K562 (cell line): ENCODE measurements around the gene ZNF23. TPM values are rescaled to one million over a fixed set of nuclear protein-coding genes. Genes with fewer than 3 reads are reported as not detected.

Source experiments
- ATAC-seq: fragments of 200-7000 bp; cut with Tn5 transposase; 3 replicates; pipeline ENCODE4 v1.9.1; 2020; ENCODE audit warnings: moderate library complexity
- BruUV-seq: library from RNA; stranded (reverse); fragments of 400-500 nt; replicated peaks from 2 replicates; lab custom pipeline; 2021; lab: Mats Ljungman, UMichigan
- CTCF ChIA-PET: fragments of 300-600 bp; formaldehyde crosslinking; extraction: SDS; loops from one replicate; lab custom pipeline; 2021; ENCODE audit warnings: low intra/inter-chr PET ratio; lab: Yijun Ruan, JAX
- POLR2A ChIA-PET: fragments of 300-600, 350-650 bp; sonication (Branson Sonifier 250); formaldehyde crosslinking; extraction: SDS; loops from one replicate; lab custom pipeline; 2021; ENCODE audit warnings: antibody characterized with exemption, inconsistent platforms; lab: Yijun Ruan, JAX
- DNase-seq, 4 experiments: peaks; one replicate each; pipeline versions ENCODE4 v3.0.0 to v3.0.0-alpha.2; 2011 to 2018; ENCODE audit warnings: low spot score in 3 of 4, mixed read lengths in 3 of 4; ENCODE audit errors: extremely low read depth in 1 of 4
- FAIRE-seq: peaks from 2 replicates; lab custom pipeline; 2011; peaks lifted over from hg19 to GRCh38; lab: Jason Lieb, UNC
- H2AFZ ChIP-seq: 2 replicates; pipeline ENCODE4 v1.6.0; 2011; ENCODE audit warnings: low read depth, low read length, control low read depth, inconsistent platforms
- H3K27ac ChIP-seq: fragments of 200-600 bp; 3 replicates; pipeline ENCODE4 v1.8.0; 2011; ENCODE audit warnings: low read depth, mild to moderate bottlenecking, control low read depth, inconsistent platforms, low read length, moderate library complexity, mixed read lengths; ENCODE audit errors: extremely low read depth
- H3K27me3 ChIP-seq, 2 experiments: fragments of 300-600 bp in 1 of 2; 2 replicates in 1 of 2; 3 replicates in 1 of 2; pipeline versions ENCODE4 v1.6.0 to v1.8.0; 2011; ENCODE audit warnings: inconsistent platforms in 2 of 2, low read length in 2 of 2, mild to moderate bottlenecking in 1 of 2, mixed read lengths in 1 of 2, moderate library complexity in 1 of 2; ENCODE audit not compliant: control insufficient read depth in 2 of 2, insufficient read depth in 2 of 2
- H3K36me3 ChIP-seq: fragments of 300-600 bp; 3 replicates; pipeline ENCODE4 v1.8.0; 2011; ENCODE audit warnings: mild to moderate bottlenecking, low read length, inconsistent platforms; ENCODE audit not compliant: control insufficient read depth, insufficient read depth
- H3K4me1 ChIP-seq, 2 experiments: fragments of 200-600 bp in 1 of 2; replicated peaks in 1 of 2; 2 replicates in 1 of 2; 3 replicates in 1 of 2; pipeline versions ENCODE4 v1.5.1 to v1.8.0; 2011; ENCODE audit warnings: inconsistent platforms in 2 of 2, low read length in 2 of 2, mild to moderate bottlenecking in 1 of 2, mixed read lengths in 1 of 2, moderate library complexity in 1 of 2; ENCODE audit not compliant: control insufficient read depth in 2 of 2, insufficient read depth in 2 of 2
- H3K4me2 ChIP-seq: 2 replicates; pipeline ENCODE4 v1.6.1; 2011; ENCODE audit warnings: low read length, control low read depth, inconsistent platforms, mixed read lengths; ENCODE audit not compliant: insufficient read depth
- H3K4me3 ChIP-seq: fragments of 200-600 bp; sonication (generic), shearing (Covaris generic); 2 replicates; pipeline ENCODE4 v1.5.1; 2016; ENCODE audit warnings: control low read depth, inconsistent platforms
- H3K79me2 ChIP-seq: fragments of 200-600 bp; 3 replicates; pipeline ENCODE4 v1.8.0; 2011; ENCODE audit warnings: low read length, inconsistent platforms; ENCODE audit not compliant: control insufficient read depth, insufficient read depth
- H3K9ac ChIP-seq, 2 experiments: 2 replicates each; pipeline versions ENCODE4 v1.6.0 to v1.6.1; 2011; ENCODE audit warnings: low read depth in 2 of 2, low read length in 2 of 2, control low read depth in 1 of 2, inconsistent platforms in 1 of 2, mild to moderate bottlenecking in 1 of 2, mixed read lengths in 1 of 2; ENCODE audit not compliant: insufficient read depth in 1 of 2
- H3K9me1 ChIP-seq: one replicate; pipeline ENCODE4 v1.6.0; 2011; ENCODE audit warnings: inconsistent platforms, mild to moderate bottlenecking, low read length, moderate library complexity; ENCODE audit not compliant: control insufficient read depth, insufficient read depth
- H3K9me3 ChIP-seq: replicated peaks from 2 replicates; pipeline ENCODE4 v1.5.1; 2011; ENCODE audit warnings: low read depth, low read length, inconsistent platforms; ENCODE audit not compliant: control insufficient read depth, insufficient read depth
- H4K20me1 ChIP-seq: replicated peaks from 2 replicates; pipeline ENCODE4 v1.6.1; 2011; ENCODE audit warnings: low read length, inconsistent platforms, mixed read lengths; ENCODE audit not compliant: control insufficient read depth, insufficient read depth
- BHLHE40 ChIP-seq: IDR thresholded peaks from 2 replicates; pipeline ENCODE4 v1.6.1; 2011; ENCODE audit warnings: low read length, improper control_type of control experiment
- CEBPZ ChIP-seq: fragments of 150-350 bp; IDR thresholded peaks from 2 replicates; pipeline ENCODE4 v1.6.1; 2014; ENCODE audit warnings: low read depth, mild to moderate bottlenecking, low read length, borderline replicate concordance
- CHD1 ChIP-seq: fragments of 200-600 bp; sonication (generic); IDR thresholded peaks from one replicate; pipeline ENCODE4 v1.6.1; 2012; ENCODE audit warnings: mild to moderate bottlenecking, moderate library complexity, low read length, inconsistent platforms
- MBD1 ChIP-seq: fragments of 250-450 bp; sonication (Bioruptor Pico); IDR thresholded peaks from 2 replicates; pipeline ENCODE4 v1.8.0; 2022; ENCODE audit warnings: inconsistent platforms
- ZNF318 ChIP-seq, 2 experiments: fragments of 450-650 bp; IDR thresholded peaks; 2 replicates each; pipeline ENCODE4 v1.6.1; 2016; ENCODE audit warnings: mild to moderate bottlenecking in 2 of 2, borderline replicate concordance in 1 of 2, low read depth in 1 of 2, moderate library complexity in 1 of 2
- ZNF507 ChIP-seq: conservative IDR thresholded peaks from 2 replicates; pipeline ENCODE4 v1.6.1; 2017; ENCODE audit warnings: missing genetic modification characterization, missing compliant biosample characterization
- in situ Hi-C: fragments of 300-500 bp; cut with MboI; formaldehyde crosslinking; loops from 4 replicates; pipeline ENCODE4 v1.15.0; 2018; ENCODE audit warnings: inconsistent platforms, mixed read lengths
- intact Hi-C: fragments of 100-400 bp; cut with micrococcal nuclease; formaldehyde crosslinking; loops from 2 replicates; pipeline ENCODE4 v1.14.2; 2022
- polyA plus RNA-seq, 8 experiments: library from polyadenylated mRNA; depleted of rRNA in 4 of 8; stranded (reverse) in 5 of 8; unstranded in 3 of 8; fragments of >200 nt; fragmentation: Nextera tagmentation in 2 of 8; fragmentation: Illumina TruSeq in 1 of 8; extraction: Ambion mirVana in 2 of 8; extraction: Trizol in 1 of 8; gene quantifications; 2 replicates each; pipeline versions ENCODE4 v1.2.1 to v1.2.3, GENCODE V29; 2011 to 2014; ENCODE audit warnings: inconsistent platforms in 1 of 8, missing spikeins in 1 of 8
- total RNA-seq, 7 experiments: library from RNA; depleted of rRNA in 6 of 7; stranded (reverse); fragments of >200 nt in 6 of 7; fragmentation: Illumina TruSeq in 2 of 7; extraction: Trizol in 2 of 7; gene quantifications; 2 replicates each; pipeline versions ENCODE4 v1.2.1 to v1.2.3, GENCODE V29; 2011 to 2021; ENCODE audit warnings: low replicate concordance in 1 of 7

ZNF23 gene
- total and polyA plus RNA-seq, 9 of the 15 experiments (the other 6 are each of a cell fraction or from before 2014, with no cell fraction given): 4.7 to 13.4 (median 11.2) TPM

GRCh38 chr16:71428385-71428784, 33.7 kb downstream of the ZNF23 start:
- no peak overlapping the region for H3K9ac ChIP-seq
- ChIA-PET CTCF (no interaction called here), POLR2A (no interaction called here)
- peaks cover 8% of the 10 kb centered on the region; the same call in 1 of the 2 replicates for H4K20me1 ChIP-seq
- ATAC-seq (no peak), DNase-seq (no peak), FAIRE-seq (no peak)
- no TSS peak for BruUV-seq
- no peak overlapping the region for H3K4me2 ChIP-seq
- H3K79me2 ChIP-seq: no peaks in the 10 kb centered on the region
- no peak overlapping the region for H2AFZ ChIP-seq
- H3K4me3 ChIP-seq: no peak overlapping the region
- intact Hi-C loops: no loop called here
- H3K4me1 ChIP-seq: peaks cover 18 to 21% of the 10 kb centered on the region in 2 experiments; a peak in 4 of 5 replicates
- H3K9me3 ChIP-seq: no peaks in the 10 kb centered on the region
- H3K36me3 ChIP-seq: no peaks in the 10 kb centered on the region
- in situ Hi-C loops: loop anchor here (10.0 kb wide), 1 partner anchor 156 kb away; no protein-coding TSS in a partner anchor
- H3K9me1 ChIP-seq: peaks cover 3% of the 10 kb centered on the region
- H3K27me3 ChIP-seq: peaks cover 17 to 65% of the 10 kb centered on the region in 2 experiments; a peak in 4 of 5 replicates
- no peak overlapping the region for H3K27ac ChIP-seq
- TF ChIP-seq MBD1 (CRISPR knock-in tag) (no peak), CEBPZ (no peak), CHD1 (no peak), BHLHE40 (no peak), ZNF318 (IDR thresholded peaks at IDR 0.05; ENCODE audit: borderline replicate concordance in 1 of 2, low read depth in 1 of 2) (no peak), ZNF507 (peak; percentile 74)
